BJ (cell line): Measurements from ENCODE around the gene MYL12B. TPM values are rescaled to one million over a fixed set of nuclear protein-coding genes. Genes with fewer than 3 reads are reported as not detected.
"Not testable (repeated sequence)": the region's sequence is repeated elsewhere in the genome, so short reads cannot be mapped to it uniquely, and the experiment has no call there.

Experiments
- CTCF ChIA-PET: fragments of 350-600 bp; formaldehyde crosslinking; extraction: SDS; loops from one replicate; lab custom pipeline; 2021; ENCODE audit warnings: antibody characterized with exemption, inconsistent platforms; lab: Yijun Ruan, JAX
- POLR2A ChIA-PET: fragments of 300-600 bp; sonication (Branson Sonifier 250); formaldehyde crosslinking; extraction: SDS; loops from one replicate; lab custom pipeline; 2021; ENCODE audit warnings: antibody characterized with exemption; lab: Charles Lee
- DNase-seq: peaks from one replicate; pipeline ENCODE4 v3.0.0-alpha.2; 2011; ENCODE audit warnings: low read depth
- H3K27me3 ChIP-seq: 2 replicates; pipeline ENCODE4 v1.6.0; 2011; ENCODE audit warnings: low read length; ENCODE audit not compliant: control insufficient read depth, insufficient read depth
- H3K36me3 ChIP-seq: 2 replicates; pipeline ENCODE4 v1.5.1; 2011; ENCODE audit warnings: low read length; ENCODE audit not compliant: control insufficient read depth, insufficient read depth
- H3K4me3 ChIP-seq: 2 replicates; pipeline ENCODE4 v1.5.1; 2011; ENCODE audit warnings: low read depth, mild to moderate bottlenecking, control low read depth, low read length
- CTCF ChIP-seq: IDR thresholded peaks from 2 replicates; pipeline ENCODE4 v1.5.1; 2011; ENCODE audit warnings: low read depth, mild to moderate bottlenecking, control low read depth, inconsistent platforms, low read length, moderate library complexity; ENCODE audit not compliant: insufficient read depth
- polyA plus RNA-seq: library from polyadenylated mRNA; depleted of rRNA; stranded (reverse); fragments of >200 nt; gene quantifications from 2 replicates; pipeline ENCODE4 v1.2.3, GENCODE V29; 2011

MYL12B gene
- polyA plus RNA-seq, 1 experiment, result 778 TPM

- DNase-seq, result no peak
- no peak overlapping the region for H3K4me3 ChIP-seq
- H3K27me3 ChIP-seq, result no peaks in the 10 kb centered on the region
- no peaks in the 10 kb centered on the region for H3K36me3 ChIP-seq
- POLR2A ChIA-PET, result no interaction called here
- TF ChIP-seq CTCF, result no peak
- CTCF ChIA-PET, result interaction anchor here (1.4 kb wide), 1 partner anchor 289 kb away, joined by 4 read pairs; no protein-coding TSS in a partner anchor
Measured at GRCh38 chr18:3304832-3305231, 42.9 kb downstream of the MYL12B start.

GRCh38 chr18:3305354-3305762, 43.4 kb downstream of the MYL12B start:
- ChIA-PET POLR2A (no interaction called here), CTCF (interaction anchor here (1.4 kb wide), 1 partner anchor 289 kb away, joined by 4 read pairs; no protein-coding TSS in a partner anchor)
- peak; percentile 86 for DNase-seq
- no peak for TF ChIP-seq CTCF
- Histone ChIP-seq H3K36me3 (no peaks in the 10 kb centered on the region), H3K27me3 (no peaks in the 10 kb centered on the region), H3K4me3 (no peak overlapping the region)

- Histone ChIP-seq H3K36me3 (no peaks in the 10 kb centered on the region), H3K27me3 (no peaks in the 10 kb centered on the region), H3K4me3 (no peak overlapping the region)
- no peak for TF ChIP-seq CTCF
- ChIA-PET POLR2A (no interaction called here), CTCF (no interaction called here)
- DNase-seq, result no peak
Measured at GRCh38 chr18:3305933-3306332, 44.0 kb downstream of the MYL12B start.

GRCh38 chr18:3306391-3306790, 44.5 kb downstream of the MYL12B start:
- ChIA-PET POLR2A (no interaction called here), CTCF (no interaction called here)
- H3K4me3 ChIP-seq, result no peak overlapping the region
- H3K36me3 ChIP-seq, result no peaks in the 10 kb centered on the region
- no peak for TF ChIP-seq CTCF
- H3K27me3 ChIP-seq, result no peaks in the 10 kb centered on the region
- DNase-seq, result no peak

GRCh38 chr18:3313685-3314084, 51.8 kb downstream of the MYL12B start:
- DNase-seq, result no peak
- POLR2A ChIA-PET, result no interaction called here
- CTCF ChIA-PET, result interaction anchor here (2.0 kb wide), 1 partner anchor 10 kb away, joined by 5 read pairs; no protein-coding TSS in a partner anchor
- Histone ChIP-seq H3K36me3 (no peaks in the 10 kb centered on the region), H3K27me3 (no peaks in the 10 kb centered on the region), H3K4me3 (no peak overlapping the region)
- no peak for TF ChIP-seq CTCF

GRCh38 chr18:3315344-3315743, 53.4 kb downstream of the MYL12B start:
- H3K36me3 ChIP-seq, DNase-seq, H3K4me3 ChIP-seq, H3K27me3 ChIP-seq, POLR2A ChIA-PET: not testable (repeated sequence)
- CTCF ChIA-PET, result interaction anchor here (0.6 to 2.0 kb wide), 4 partner anchors 8 to 142 kb away, joined by 3 to 5 read pairs (median 4); no protein-coding TSS in a partner anchor
